Ectodermal cell (in vitro differentiated cells): ENCODE data around the gene NKPD1.

Source experiments
- H3K27ac ChIP-seq: 2 replicates; pipeline ENCODE4 v1.7.0; 2013; ENCODE audit warnings: mild to moderate bottlenecking, low read depth, low read length; ENCODE audit not compliant: insufficient read depth, poor library complexity, severe bottlenecking
- H3K27me3 ChIP-seq: 2 replicates; pipeline ENCODE4 v1.7.0; 2013; ENCODE audit warnings: mild to moderate bottlenecking, low read length; ENCODE audit not compliant: insufficient read depth, control insufficient read depth, poor library complexity, severe bottlenecking
- H3K36me3 ChIP-seq: one replicate; pipeline ENCODE4 v1.7.0; 2013; ENCODE audit warnings: low read length; ENCODE audit not compliant: control insufficient read depth, insufficient read depth
- H3K4me1 ChIP-seq: one replicate; pipeline ENCODE4 v1.7.0; 2013; ENCODE audit warnings: low read length; ENCODE audit not compliant: control insufficient read depth, insufficient read depth
- H3K4me3 ChIP-seq: 2 replicates; pipeline ENCODE4 v1.7.0; 2013; ENCODE audit warnings: low read depth, low read length, control low read depth; ENCODE audit not compliant: insufficient read depth
- H3K9me3 ChIP-seq: 2 replicates; pipeline ENCODE4 v1.7.0; 2013; ENCODE audit warnings: mild to moderate bottlenecking, low read length, moderate library complexity; ENCODE audit not compliant: control insufficient read depth
- WGBS, 2 experiments: methylation state at CpG; one replicate each; pipeline ENCODE4 v1.1.7; 2013; ENCODE audit warnings: missing lambda C conversion rate in 2 of 2; 5-methylcytosine and 5-hydroxymethylcytosine counted together

The NKPD1 gene

DNA sequence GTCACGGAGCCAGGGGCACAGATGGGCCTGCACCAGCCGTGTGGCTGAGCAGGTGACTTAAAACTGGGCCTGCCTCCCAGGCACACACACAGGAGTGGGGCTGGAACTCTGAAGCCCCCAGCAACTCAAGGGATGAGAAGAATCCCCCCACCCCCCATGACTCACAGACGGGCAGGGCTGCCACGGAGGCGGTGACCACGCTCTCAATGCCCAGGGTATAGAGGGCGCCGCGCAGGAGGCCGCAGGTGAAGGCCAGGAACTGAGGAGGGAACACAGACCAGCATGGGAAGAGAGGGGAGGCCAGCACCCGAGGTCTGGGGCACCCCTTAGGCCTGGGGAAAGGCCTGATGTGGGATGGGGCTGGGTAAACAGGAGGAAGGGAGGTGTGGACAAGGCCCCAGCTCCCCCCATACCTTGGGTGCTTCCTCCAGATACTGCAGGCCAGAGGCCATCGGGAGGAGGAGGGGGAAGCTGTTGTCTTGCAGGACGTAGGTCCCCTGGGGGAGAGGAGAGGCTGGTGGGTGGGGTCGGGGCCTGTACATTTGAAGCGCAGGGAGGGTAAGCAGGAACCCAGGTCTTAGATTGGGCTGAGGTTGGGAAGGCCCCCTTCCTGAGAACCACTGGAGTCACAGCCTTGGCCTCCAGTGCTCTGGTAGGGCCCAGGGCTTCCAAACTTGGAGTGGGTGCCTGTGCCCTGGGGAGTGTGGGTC is 3.1 kb upstream of the NKPD1 start:
- Histone ChIP-seq H3K4me1 (peaks cover 7% of the 10 kb centered on the region), H3K36me3 (no peaks in the 10 kb centered on the region), H3K4me3 (no peak overlapping the region), H3K27ac (no peak overlapping the region), H3K27me3 (peaks cover 9% of the 10 kb centered on the region), H3K9me3 (no peaks in the 10 kb centered on the region)
- WGBS, 2 experiments, result 92 to 93% methylated on average over 15 of the region's 15 CpGs

- no peak overlapping the region for H3K27ac ChIP-seq
- H3K27me3 ChIP-seq, result peaks cover 9% of the 10 kb centered on the region
- H3K4me3 ChIP-seq, result no peak overlapping the region
- no peaks in the 10 kb centered on the region for H3K9me3 ChIP-seq
- no peaks in the 10 kb centered on the region for H3K36me3 ChIP-seq
- 91% methylated on average over 17 of the region's 17 CpGs for WGBS, 2 experiments
- peaks cover 7% of the 10 kb centered on the region for H3K4me1 ChIP-seq
These were observed 2.4 kb upstream of the NKPD1 start for GRCh38 chr19:45163156-45163555.

DNA sequence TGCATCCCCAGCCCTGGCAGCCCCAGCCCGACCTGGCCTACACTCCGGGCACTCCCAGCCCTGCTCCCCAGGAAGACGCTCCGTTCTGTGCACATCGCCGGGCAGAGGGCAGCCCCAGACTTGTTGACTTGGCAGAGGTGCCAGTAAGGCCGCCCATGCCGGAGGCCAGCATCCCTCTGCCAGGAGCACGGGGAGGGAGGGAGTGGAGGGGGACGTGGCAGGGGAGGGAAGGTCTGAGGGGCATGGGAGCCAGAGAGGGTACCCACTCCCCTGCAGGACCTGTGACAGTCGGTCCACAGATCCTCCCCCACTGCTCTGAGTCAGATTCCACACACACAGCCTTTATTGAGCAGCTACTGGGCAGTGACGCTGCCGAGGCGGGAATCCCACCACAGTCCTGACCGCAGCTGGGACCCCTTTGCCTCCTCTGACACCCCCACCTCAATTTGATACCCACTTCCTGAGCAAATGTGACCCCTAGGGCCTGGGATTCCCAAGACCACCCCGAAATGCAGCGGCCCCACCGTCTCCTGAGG is 1.9 kb upstream of the NKPD1 start:
- Histone ChIP-seq H3K4me1 (peaks cover 7% of the 10 kb centered on the region), H3K36me3 (no peaks in the 10 kb centered on the region), H3K4me3 (no peak overlapping the region), H3K27ac (no peak overlapping the region), H3K27me3 (peaks cover 9% of the 10 kb centered on the region), H3K9me3 (no peaks in the 10 kb centered on the region)
- 92% methylated on average over 18 of the region's 18 CpGs for WGBS, 2 experiments

GRCh38 chr19:45161738-45162607 is 1.2 kb upstream of the NKPD1 start:
- Histone ChIP-seq H3K27ac (no peak overlapping the region), H3K4me3 (no peak overlapping the region), H3K27me3 (peaks cover 9% of the 10 kb centered on the region), H3K4me1 (peaks cover 6% of the 10 kb centered on the region), H3K9me3 (no peaks in the 10 kb centered on the region), H3K36me3 (no peaks in the 10 kb centered on the region)
- WGBS, 2 experiments, result 49 to 50% methylated on average over 32 of the region's 32 CpGs

- Histone ChIP-seq H3K27ac (no peak overlapping the region), H3K4me1 (no peaks in the 10 kb centered on the region), H3K4me3 (no peak overlapping the region), H3K27me3 (peaks cover 19% of the 10 kb centered on the region), H3K36me3 (no peaks in the 10 kb centered on the region), H3K9me3 (no peaks in the 10 kb centered on the region)
- 91 to 94% methylated on average over 10 of the region's 10 CpGs for WGBS, 2 experiments
These were observed 834 bp downstream of the NKPD1 start for GRCh38 chr19:45159971-45160324.

- no peak overlapping the region for H3K27ac ChIP-seq
- WGBS, 2 experiments, result 89 to 90% methylated on average over 12 of the region's 12 CpGs
- no peaks in the 10 kb centered on the region for H3K36me3 ChIP-seq
- H3K9me3 ChIP-seq, result no peaks in the 10 kb centered on the region
- peaks cover 23% of the 10 kb centered on the region for H3K27me3 ChIP-seq
- peaks cover 1% of the 10 kb centered on the region for H3K4me1 ChIP-seq
- no peak overlapping the region for H3K4me3 ChIP-seq
These were observed 1.4 kb downstream of the NKPD1 start for GRCh38 chr19:45159210-45159970.

DNA sequence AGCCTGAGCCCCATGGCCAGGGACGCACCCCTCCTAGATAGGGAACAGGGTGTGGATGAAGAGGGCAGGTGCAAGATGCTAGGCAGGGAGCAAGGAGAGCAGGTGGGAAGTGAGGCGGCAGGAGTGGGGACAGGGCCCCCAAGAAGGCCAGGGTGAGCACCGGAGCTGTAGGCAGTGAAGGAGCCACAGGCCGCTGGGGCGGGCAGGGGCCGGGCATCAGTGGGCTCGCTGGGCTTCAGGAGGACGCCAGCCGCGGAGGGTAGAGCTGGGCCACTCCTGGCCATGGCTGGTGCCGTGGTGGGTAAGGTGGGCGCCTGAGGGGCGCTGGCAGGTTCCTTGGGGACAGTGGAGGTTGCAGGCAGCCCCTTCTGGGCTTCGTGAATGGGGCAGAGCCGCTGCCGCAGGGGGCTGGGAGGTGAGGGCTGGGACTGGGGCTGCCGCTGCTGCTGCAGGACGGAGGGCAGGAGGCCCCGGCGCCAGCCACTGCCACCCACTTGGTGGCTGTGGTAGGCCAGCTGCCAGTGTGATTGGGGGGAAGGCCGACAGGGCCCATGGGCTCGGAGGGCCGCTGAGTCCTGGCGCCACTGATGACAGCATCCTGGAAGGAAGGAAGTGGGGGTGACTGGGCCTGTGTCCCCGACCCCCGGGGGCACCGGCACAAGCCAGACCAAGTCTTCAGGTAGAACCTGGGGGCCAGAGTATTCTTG is 2.1 kb downstream of the NKPD1 start:
- 93 to 94% methylated on average over 27 of the region's 27 CpGs for WGBS, 2 experiments
- H3K36me3 ChIP-seq, result no peaks in the 10 kb centered on the region
- H3K9me3 ChIP-seq, result no peaks in the 10 kb centered on the region
- no peak overlapping the region for H3K27ac ChIP-seq
- H3K27me3 ChIP-seq, result peaks cover 30% of the 10 kb centered on the region
- no peak overlapping the region for H3K4me3 ChIP-seq
- H3K4me1 ChIP-seq, result peaks cover 8% of the 10 kb centered on the region

- H3K27me3 ChIP-seq, result peaks cover 49% of the 10 kb centered on the region
- no peak overlapping the region for H3K27ac ChIP-seq
- 88 to 89% methylated on average over 11 of the region's 11 CpGs for WGBS, 2 experiments
- H3K9me3 ChIP-seq, result no peaks in the 10 kb centered on the region
- H3K36me3 ChIP-seq, result no peaks in the 10 kb centered on the region
- H3K4me3 ChIP-seq, result no peak overlapping the region
- peaks cover 8% of the 10 kb centered on the region for H3K4me1 ChIP-seq
These were observed 4.0 kb downstream of the NKPD1 start for GRCh38 chr19:45156751-45157150.

DNA sequence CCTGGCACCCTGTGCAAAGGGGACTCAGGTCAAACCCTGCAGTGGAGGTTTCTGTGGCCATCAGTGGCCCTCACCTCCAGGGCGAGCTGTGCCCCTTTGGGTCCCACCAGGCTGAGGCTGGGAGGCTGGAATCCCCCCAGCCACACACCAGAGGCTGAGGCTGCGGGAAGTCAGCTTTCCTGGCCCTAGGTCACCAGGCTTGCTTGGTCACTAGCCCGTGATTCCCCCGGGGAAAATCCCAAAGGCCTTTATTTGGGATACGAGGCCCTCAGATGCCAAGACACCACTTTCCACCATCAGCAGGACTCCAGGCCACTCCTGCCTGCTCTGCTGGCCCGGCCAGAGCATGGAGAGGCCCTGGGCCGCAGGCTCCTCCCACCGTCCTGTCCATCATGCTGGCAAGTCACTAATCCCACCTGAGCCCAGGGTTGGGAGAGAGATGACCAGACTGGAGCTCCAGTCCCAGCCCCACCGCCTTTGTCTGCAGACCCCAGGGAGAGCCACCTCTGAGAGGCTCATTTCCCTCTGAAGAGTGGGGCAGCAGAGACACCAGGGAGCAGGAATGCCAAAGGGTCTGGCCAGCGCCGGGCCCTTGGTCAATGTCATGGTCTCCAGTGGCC is 4.7 kb downstream of the NKPD1 start:
- 78 to 81% methylated on average over 11 of the region's 11 CpGs for WGBS, 2 experiments
- no peak overlapping the region for H3K27ac ChIP-seq
- H3K27me3 ChIP-seq, result peaks cover 46% of the 10 kb centered on the region

More for the DNA sequence above, 4.7 kb downstream of the NKPD1 start:
- H3K36me3 ChIP-seq, result no peaks in the 10 kb centered on the region
- H3K4me3 ChIP-seq, result no peak overlapping the region
- peaks cover 8% of the 10 kb centered on the region for H3K4me1 ChIP-seq
- no peaks in the 10 kb centered on the region for H3K9me3 ChIP-seq
